Measurements from ENCODE around the gene ADGRV1.

Gene ADGRV1

GRCh38 chr5:91150636-91151035 is 592.0 kb downstream of the ADGRV1 start:
- no peak overlapping the region for H3K4me3 ChIP-seq (ENCODE audit: low read depth in 1 of 2, low read length in 2 of 2)
- no peaks in the 10 kb centered on the region for H3K27me3 ChIP-seq (ENCODE audit: low read depth, low read length)
- H3K36me3 ChIP-seq (ENCODE audit: control insufficient read depth in 1 of 2, insufficient read depth in 2 of 2, low read length in 2 of 2) = no peaks in the 10 kb centered on the region
- H3K4me1 ChIP-seq (ENCODE audit: control insufficient read depth in 1 of 2, insufficient read depth in 2 of 2, low read length in 2 of 2) = peaks cover 0 to 8% of the 10 kb centered on the region in 2 donors
- H3K9me3 ChIP-seq (ENCODE audit: control insufficient read depth in 1 of 2, low read length in 2 of 2) = no peaks in the 10 kb centered on the region
- H3K27ac ChIP-seq (ENCODE audit: low read length) = no peak overlapping the region

GRCh38 chr5:91151947-91152346 is 593.4 kb downstream of the ADGRV1 start:
- H3K4me3 ChIP-seq (ENCODE audit: low read depth in 1 of 2, low read length in 2 of 2) = no peak overlapping the region
- H3K36me3 ChIP-seq (ENCODE audit: control insufficient read depth in 1 of 2, insufficient read depth in 2 of 2, low read length in 2 of 2) = no peaks in the 10 kb centered on the region
- H3K4me1 ChIP-seq (ENCODE audit: control insufficient read depth in 1 of 2, insufficient read depth in 2 of 2, low read length in 2 of 2) = peaks cover 0 to 4% of the 10 kb centered on the region in 2 donors
- no peaks in the 10 kb centered on the region for H3K27me3 ChIP-seq (ENCODE audit: low read depth, low read length)
- no peak overlapping the region for H3K27ac ChIP-seq (ENCODE audit: low read length)
- H3K9me3 ChIP-seq (ENCODE audit: control insufficient read depth in 1 of 2, low read length in 2 of 2) = no peaks in the 10 kb centered on the region

GRCh38 chr5:91154338-91154737 is 595.7 kb downstream of the ADGRV1 start:
- H3K9me3 ChIP-seq (ENCODE audit: control insufficient read depth in 1 of 2, low read length in 2 of 2) = no peaks in the 10 kb centered on the region
- peaks cover 0 to 4% of the 10 kb centered on the region in 2 donors for H3K4me1 ChIP-seq (ENCODE audit: control insufficient read depth in 1 of 2, insufficient read depth in 2 of 2, low read length in 2 of 2)
- H3K27ac ChIP-seq (ENCODE audit: low read length) = no peak overlapping the region
- no peak overlapping the region for H3K4me3 ChIP-seq (ENCODE audit: low read depth in 1 of 2, low read length in 2 of 2)
- H3K36me3 ChIP-seq (ENCODE audit: control insufficient read depth in 1 of 2, insufficient read depth in 2 of 2, low read length in 2 of 2) = no peaks in the 10 kb centered on the region
- H3K27me3 ChIP-seq (ENCODE audit: low read depth, low read length) = no peaks in the 10 kb centered on the region

- H3K27ac ChIP-seq (ENCODE audit: low read length) = no peak overlapping the region
- H3K36me3 ChIP-seq (ENCODE audit: control insufficient read depth in 1 of 2, insufficient read depth in 2 of 2, low read length in 2 of 2) = no peaks in the 10 kb centered on the region
- H3K4me1 ChIP-seq (ENCODE audit: control insufficient read depth in 1 of 2, insufficient read depth in 2 of 2, low read length in 2 of 2) = peaks cover 0 to 4% of the 10 kb centered on the region in 2 donors
- no peaks in the 10 kb centered on the region for H3K27me3 ChIP-seq (ENCODE audit: low read depth, low read length)
- H3K9me3 ChIP-seq (ENCODE audit: control insufficient read depth in 1 of 2, low read length in 2 of 2) = no peaks in the 10 kb centered on the region
- no peak overlapping the region for H3K4me3 ChIP-seq (ENCODE audit: low read depth in 1 of 2, low read length in 2 of 2)
These were observed 596.7 kb downstream of the ADGRV1 start for GRCh38 chr5:91155274-91155673.

- H3K36me3 ChIP-seq (ENCODE audit: control insufficient read depth in 1 of 2, insufficient read depth in 2 of 2, low read length in 2 of 2) = no peaks in the 10 kb centered on the region
- no peaks in the 10 kb centered on the region for H3K27me3 ChIP-seq (ENCODE audit: low read depth, low read length)
- peaks cover 0 to 4% of the 10 kb centered on the region in 2 donors for H3K4me1 ChIP-seq (ENCODE audit: control insufficient read depth in 1 of 2, insufficient read depth in 2 of 2, low read length in 2 of 2)
- no peaks in the 10 kb centered on the region for H3K9me3 ChIP-seq (ENCODE audit: control insufficient read depth in 1 of 2, low read length in 2 of 2)
- H3K27ac ChIP-seq (ENCODE audit: low read length) = no peak overlapping the region
- no peak overlapping the region for H3K4me3 ChIP-seq (ENCODE audit: low read depth in 1 of 2, low read length in 2 of 2)
These were observed 597.6 kb downstream of the ADGRV1 start for GRCh38 chr5:91156242-91156641.

GRCh38 chr5:91158011-91158410 is 599.4 kb downstream of the ADGRV1 start:
- Histone ChIP-seq H3K4me1 (ENCODE audit: control insufficient read depth in 1 of 2, insufficient read depth in 2 of 2, low read length in 2 of 2) (peaks cover 9 to 11% of the 10 kb centered on the region in 2 donors), H3K27ac (ENCODE audit: low read length) (no peak overlapping the region), H3K27me3 (ENCODE audit: low read depth, low read length) (no peaks in the 10 kb centered on the region), H3K36me3 (ENCODE audit: control insufficient read depth in 1 of 2, insufficient read depth in 2 of 2, low read length in 2 of 2) (no peaks in the 10 kb centered on the region), H3K9me3 (ENCODE audit: control insufficient read depth in 1 of 2, low read length in 2 of 2) (no peaks in the 10 kb centered on the region), H3K4me3 (ENCODE audit: low read depth in 1 of 2, low read length in 2 of 2) (no peak overlapping the region)

GRCh38 chr5:91159647-91160046 is 601.0 kb downstream of the ADGRV1 start:
- H3K4me1 ChIP-seq (ENCODE audit: control insufficient read depth in 1 of 2, insufficient read depth in 2 of 2, low read length in 2 of 2) = peaks cover 11 to 16% of the 10 kb centered on the region in 2 donors
- H3K27me3 ChIP-seq (ENCODE audit: low read depth, low read length) = no peaks in the 10 kb centered on the region
- H3K27ac ChIP-seq (ENCODE audit: low read length) = no peak overlapping the region
- H3K36me3 ChIP-seq (ENCODE audit: control insufficient read depth in 1 of 2, insufficient read depth in 2 of 2, low read length in 2 of 2) = no peaks in the 10 kb centered on the region
- H3K9me3 ChIP-seq (ENCODE audit: control insufficient read depth in 1 of 2, low read length in 2 of 2) = no peaks in the 10 kb centered on the region
- no peak overlapping the region for H3K4me3 ChIP-seq (ENCODE audit: low read depth in 1 of 2, low read length in 2 of 2)

GRCh38 chr5:91160714-91161285 is 602.2 kb downstream of the ADGRV1 start:
- Histone ChIP-seq H3K4me1 (ENCODE audit: control insufficient read depth in 1 of 2, insufficient read depth in 2 of 2, low read length in 2 of 2) (peaks cover 11 to 16% of the 10 kb centered on the region in 2 donors), H3K4me3 (ENCODE audit: low read depth in 1 of 2, low read length in 2 of 2) (no peak overlapping the region), H3K27ac (ENCODE audit: low read length) (no peak overlapping the region), H3K9me3 (ENCODE audit: control insufficient read depth in 1 of 2, low read length in 2 of 2) (no peaks in the 10 kb centered on the region), H3K27me3 (ENCODE audit: low read depth, low read length) (no peaks in the 10 kb centered on the region), H3K36me3 (ENCODE audit: control insufficient read depth in 1 of 2, insufficient read depth in 2 of 2, low read length in 2 of 2) (no peaks in the 10 kb centered on the region)

GRCh38 chr5:91162534-91163381 is 604.2 kb downstream of the ADGRV1 start:
- H3K4me3 ChIP-seq (ENCODE audit: low read depth in 1 of 2, low read length in 2 of 2) = no peak overlapping the region
- H3K4me1 ChIP-seq (ENCODE audit: control insufficient read depth in 1 of 2, insufficient read depth in 2 of 2, low read length in 2 of 2) = peaks cover 11 to 16% of the 10 kb centered on the region in 2 donors
- no peaks in the 10 kb centered on the region for H3K36me3 ChIP-seq (ENCODE audit: control insufficient read depth in 1 of 2, insufficient read depth in 2 of 2, low read length in 2 of 2)
- no peaks in the 10 kb centered on the region for H3K9me3 ChIP-seq (ENCODE audit: control insufficient read depth in 1 of 2, low read length in 2 of 2)
- H3K27ac ChIP-seq (ENCODE audit: low read length) = peak overlapping the region; percentile 72
- H3K27me3 ChIP-seq (ENCODE audit: low read depth, low read length) = no peaks in the 10 kb centered on the region

- H3K27ac ChIP-seq (ENCODE audit: low read length) = peak overlapping the region; percentile 28
- no peaks in the 10 kb centered on the region for H3K9me3 ChIP-seq (ENCODE audit: control insufficient read depth in 1 of 2, low read length in 2 of 2)
- peaks cover 11 to 16% of the 10 kb centered on the region in 2 donors for H3K4me1 ChIP-seq (ENCODE audit: control insufficient read depth in 1 of 2, insufficient read depth in 2 of 2, low read length in 2 of 2)
- no peaks in the 10 kb centered on the region for H3K36me3 ChIP-seq (ENCODE audit: control insufficient read depth in 1 of 2, insufficient read depth in 2 of 2, low read length in 2 of 2)
- no peak overlapping the region for H3K4me3 ChIP-seq (ENCODE audit: low read depth in 1 of 2, low read length in 2 of 2)
- H3K27me3 ChIP-seq (ENCODE audit: low read depth, low read length) = no peaks in the 10 kb centered on the region
These were observed 605.8 kb downstream of the ADGRV1 start for GRCh38 chr5:91164424-91164823.

- no peak overlapping the region for H3K4me3 ChIP-seq (ENCODE audit: low read depth in 1 of 2, low read length in 2 of 2)
- H3K36me3 ChIP-seq (ENCODE audit: control insufficient read depth in 1 of 2, insufficient read depth in 2 of 2, low read length in 2 of 2) = no peaks in the 10 kb centered on the region
- peaks cover 11 to 16% of the 10 kb centered on the region in 2 donors for H3K4me1 ChIP-seq (ENCODE audit: control insufficient read depth in 1 of 2, insufficient read depth in 2 of 2, low read length in 2 of 2)
- H3K27me3 ChIP-seq (ENCODE audit: low read depth, low read length) = no peaks in the 10 kb centered on the region
- H3K27ac ChIP-seq (ENCODE audit: low read length) = no peak overlapping the region
- no peaks in the 10 kb centered on the region for H3K9me3 ChIP-seq (ENCODE audit: control insufficient read depth in 1 of 2, low read length in 2 of 2)
These were observed 607.6 kb downstream of the ADGRV1 start for GRCh38 chr5:91166059-91166807.
